NCI-H2196 treated with DMSO at 0.1 percent for 48 hours (cell line): ENCODE data around the gene SARS1.
A peak's percentile ranks its signal among the peaks of the same experiment; 100 is the strongest.

Experiments used
- DNase-seq: peaks from one replicate; lab custom pipeline; 2025; ENCODE audit not compliant: unreplicated experiment; lab: John Stamatoyannopoulos, UW

Gene SARS1

DNA sequence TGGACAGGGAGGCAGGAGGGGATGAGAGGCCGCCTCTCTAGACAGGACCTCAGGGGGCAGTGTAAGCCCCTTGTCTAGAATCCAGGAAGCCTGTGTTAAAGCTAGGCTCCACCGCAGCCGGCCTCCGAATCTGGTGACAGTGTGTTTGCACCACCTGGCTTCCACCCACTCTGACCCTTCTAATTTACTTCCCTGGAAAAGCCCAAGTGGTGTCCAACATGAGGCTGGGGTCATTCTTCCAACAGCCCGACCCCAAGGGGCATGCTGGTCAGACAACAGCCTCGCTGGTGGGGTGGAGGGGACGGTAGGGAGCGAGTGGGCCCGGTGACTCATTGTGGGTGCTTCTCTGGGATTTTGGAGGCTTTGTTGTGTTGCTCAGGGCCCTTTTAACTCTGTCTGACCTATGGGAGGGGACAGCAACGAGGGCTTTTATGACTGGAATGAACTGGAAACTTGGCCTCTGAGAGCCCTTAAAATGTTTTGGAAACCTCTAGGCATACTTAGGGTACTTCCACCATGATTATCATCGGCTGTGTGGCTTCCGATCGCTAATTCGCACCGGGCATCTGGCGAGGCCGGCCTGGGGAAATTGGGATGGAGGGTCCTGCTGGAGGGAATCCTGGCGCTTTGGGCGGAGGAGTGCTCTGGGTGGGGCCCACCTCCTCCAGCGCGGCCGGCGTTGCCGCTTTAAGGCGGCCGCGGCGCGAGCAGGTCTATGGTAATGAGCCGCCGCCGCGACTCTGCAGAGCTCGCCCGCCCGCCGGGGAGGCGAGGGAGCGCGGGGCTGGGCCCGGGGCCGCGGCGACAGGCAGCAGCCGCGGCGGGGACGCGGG, 35.3 kb downstream of the SARS1 start, which contains the start of gene CELSR2:
TSS of gene CELSR2 (plus strand) at position 743 of the 833 bp plus-strand sequence. CDS start 541 bp downstream, outside the sequence.
- peak; percentile 35 for DNase-seq

DNA sequence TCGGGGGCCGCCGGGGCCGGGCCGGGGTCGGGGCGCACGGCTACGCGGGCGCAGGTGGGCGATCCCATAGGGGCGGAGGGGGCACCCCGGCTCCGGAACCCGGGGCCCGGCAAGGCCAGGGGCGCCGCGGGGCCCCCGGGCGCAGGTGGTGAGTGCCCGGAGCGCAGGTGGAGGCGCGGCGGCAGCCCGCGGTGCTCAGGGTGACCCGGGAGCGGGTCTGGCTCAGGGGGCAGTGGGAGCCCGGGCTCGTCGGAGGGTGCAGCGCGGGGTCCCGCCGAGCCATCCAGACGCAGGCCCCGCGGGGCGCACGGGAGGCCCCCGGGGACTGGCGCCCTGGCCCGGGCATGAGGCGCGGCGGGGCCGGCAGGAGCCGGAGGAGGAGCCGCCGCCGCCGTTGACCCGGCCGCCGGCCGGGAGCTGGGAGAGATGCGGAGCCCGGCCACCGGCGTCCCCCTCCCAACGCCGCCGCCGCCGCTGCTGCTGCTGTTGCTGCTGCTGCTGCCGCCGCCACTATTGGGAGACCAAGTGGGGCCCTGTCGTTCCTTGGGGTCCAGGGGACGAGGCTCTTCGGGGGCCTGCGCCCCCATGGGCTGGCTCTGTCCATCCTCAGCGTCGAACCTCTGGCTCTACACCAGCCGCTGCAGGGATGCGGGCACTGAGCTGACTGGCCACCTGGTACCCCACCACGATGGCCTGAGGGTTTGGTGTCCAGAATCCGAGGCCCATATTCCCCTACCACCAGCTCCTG, 36.1 kb downstream of the SARS1 start:
- no peak for DNase-seq

DNA sequence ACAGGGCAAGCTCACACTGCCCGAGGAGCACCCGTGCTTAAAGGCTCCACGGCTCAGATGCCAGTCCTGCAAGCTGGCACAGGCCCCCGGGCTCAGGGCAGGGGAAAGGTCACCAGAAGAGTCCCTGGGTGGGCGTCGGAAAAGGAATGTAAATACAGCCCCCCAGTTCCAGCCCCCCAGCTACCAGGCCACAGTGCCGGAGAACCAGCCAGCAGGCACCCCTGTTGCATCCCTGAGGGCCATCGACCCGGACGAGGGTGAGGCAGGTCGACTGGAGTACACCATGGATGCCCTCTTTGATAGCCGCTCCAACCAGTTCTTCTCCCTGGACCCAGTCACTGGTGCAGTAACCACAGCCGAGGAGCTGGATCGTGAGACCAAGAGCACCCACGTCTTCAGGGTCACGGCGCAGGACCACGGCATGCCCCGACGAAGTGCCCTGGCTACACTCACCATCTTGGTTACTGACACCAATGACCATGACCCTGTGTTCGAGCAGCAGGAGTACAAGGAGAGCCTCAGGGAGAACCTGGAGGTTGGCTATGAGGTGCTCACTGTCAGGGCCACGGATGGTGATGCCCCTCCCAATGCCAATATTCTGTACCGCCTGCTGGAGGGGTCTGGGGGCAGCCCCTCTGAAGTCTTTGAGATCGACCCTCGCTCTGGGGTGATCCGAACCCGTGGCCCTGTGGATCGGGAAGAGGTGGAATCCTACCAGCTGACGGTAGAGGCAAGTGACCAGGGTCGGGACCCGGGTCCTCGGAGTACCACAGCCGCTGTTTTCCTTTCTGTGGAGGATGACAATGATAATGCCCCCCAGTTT, 36.9 kb downstream of the SARS1 start:
- DNase-seq: no peak

DNA sequence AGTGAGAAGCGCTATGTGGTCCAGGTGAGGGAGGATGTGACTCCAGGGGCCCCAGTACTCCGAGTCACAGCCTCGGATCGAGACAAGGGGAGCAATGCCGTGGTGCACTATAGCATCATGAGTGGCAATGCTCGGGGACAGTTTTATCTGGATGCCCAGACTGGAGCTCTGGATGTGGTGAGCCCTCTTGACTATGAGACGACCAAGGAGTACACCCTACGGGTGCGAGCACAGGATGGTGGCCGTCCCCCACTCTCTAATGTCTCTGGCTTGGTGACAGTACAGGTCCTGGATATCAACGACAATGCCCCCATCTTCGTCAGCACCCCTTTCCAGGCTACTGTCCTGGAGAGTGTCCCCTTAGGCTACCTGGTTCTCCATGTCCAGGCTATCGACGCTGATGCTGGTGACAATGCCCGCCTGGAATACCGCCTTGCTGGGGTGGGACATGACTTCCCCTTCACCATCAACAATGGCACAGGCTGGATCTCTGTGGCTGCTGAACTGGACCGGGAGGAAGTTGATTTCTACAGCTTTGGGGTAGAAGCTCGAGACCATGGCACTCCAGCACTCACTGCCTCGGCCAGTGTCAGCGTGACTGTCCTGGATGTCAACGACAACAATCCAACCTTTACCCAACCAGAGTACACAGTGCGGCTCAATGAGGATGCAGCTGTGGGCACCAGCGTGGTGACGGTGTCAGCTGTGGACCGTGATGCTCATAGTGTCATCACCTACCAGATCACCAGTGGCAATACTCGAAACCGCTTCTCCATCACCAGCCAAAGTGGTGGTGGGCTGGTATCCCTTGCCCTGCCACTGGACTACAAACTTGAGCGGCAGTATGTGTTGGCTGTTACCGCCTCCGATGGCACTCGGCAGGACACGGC, 37.8 kb downstream of the SARS1 start:
- DNase-seq: no peak

DNA sequence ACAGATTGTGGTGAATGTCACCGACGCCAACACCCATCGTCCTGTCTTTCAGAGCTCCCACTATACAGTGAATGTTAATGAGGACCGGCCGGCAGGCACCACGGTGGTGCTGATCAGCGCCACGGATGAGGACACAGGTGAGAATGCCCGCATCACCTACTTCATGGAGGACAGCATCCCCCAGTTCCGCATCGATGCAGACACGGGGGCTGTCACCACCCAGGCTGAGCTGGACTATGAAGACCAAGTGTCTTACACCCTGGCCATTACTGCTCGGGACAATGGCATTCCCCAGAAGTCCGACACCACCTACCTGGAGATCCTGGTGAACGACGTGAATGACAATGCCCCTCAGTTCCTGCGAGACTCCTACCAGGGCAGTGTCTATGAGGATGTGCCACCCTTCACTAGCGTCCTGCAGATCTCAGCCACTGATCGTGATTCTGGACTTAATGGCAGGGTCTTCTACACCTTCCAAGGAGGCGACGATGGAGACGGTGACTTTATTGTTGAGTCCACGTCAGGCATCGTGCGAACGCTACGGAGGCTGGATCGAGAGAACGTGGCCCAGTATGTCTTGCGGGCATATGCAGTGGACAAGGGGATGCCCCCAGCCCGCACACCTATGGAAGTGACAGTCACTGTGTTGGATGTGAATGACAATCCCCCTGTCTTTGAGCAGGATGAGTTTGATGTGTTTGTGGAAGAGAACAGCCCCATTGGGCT, 38.6 kb downstream of the SARS1 start:
- no peak for DNase-seq

DNA sequence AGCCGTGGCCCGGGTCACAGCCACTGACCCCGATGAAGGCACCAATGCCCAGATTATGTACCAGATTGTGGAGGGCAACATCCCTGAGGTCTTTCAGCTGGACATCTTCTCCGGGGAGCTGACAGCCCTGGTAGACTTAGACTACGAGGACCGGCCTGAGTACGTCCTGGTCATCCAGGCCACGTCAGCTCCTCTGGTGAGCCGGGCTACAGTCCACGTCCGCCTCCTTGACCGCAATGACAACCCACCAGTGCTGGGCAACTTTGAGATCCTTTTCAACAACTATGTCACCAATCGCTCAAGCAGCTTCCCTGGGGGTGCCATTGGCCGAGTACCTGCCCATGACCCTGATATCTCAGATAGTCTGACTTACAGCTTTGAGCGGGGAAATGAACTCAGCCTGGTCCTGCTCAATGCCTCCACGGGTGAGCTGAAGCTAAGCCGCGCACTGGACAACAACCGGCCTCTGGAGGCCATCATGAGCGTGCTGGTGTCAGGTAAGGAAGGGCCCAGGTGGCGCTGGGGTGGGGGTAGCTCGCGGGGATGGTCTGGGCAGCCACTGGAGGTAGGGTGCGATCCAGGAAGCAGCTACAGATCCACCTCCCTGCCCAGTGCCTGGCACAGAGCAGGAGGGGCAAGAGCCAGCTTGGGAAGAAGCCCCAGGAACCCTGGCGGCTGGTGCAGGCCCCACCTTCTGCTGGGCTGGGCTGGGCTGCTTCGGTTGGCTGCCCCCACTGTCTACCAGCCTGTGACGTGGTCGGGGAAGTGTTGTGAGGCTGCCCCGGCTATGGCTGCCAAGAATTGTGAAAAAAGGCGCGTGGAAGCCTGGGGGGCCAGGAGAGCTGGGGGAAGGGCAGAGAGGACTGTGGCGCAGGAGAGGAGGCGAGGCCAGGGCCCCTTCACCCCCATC, 39.4 kb downstream of the SARS1 start:
- DNase-seq: no peak

DNA sequence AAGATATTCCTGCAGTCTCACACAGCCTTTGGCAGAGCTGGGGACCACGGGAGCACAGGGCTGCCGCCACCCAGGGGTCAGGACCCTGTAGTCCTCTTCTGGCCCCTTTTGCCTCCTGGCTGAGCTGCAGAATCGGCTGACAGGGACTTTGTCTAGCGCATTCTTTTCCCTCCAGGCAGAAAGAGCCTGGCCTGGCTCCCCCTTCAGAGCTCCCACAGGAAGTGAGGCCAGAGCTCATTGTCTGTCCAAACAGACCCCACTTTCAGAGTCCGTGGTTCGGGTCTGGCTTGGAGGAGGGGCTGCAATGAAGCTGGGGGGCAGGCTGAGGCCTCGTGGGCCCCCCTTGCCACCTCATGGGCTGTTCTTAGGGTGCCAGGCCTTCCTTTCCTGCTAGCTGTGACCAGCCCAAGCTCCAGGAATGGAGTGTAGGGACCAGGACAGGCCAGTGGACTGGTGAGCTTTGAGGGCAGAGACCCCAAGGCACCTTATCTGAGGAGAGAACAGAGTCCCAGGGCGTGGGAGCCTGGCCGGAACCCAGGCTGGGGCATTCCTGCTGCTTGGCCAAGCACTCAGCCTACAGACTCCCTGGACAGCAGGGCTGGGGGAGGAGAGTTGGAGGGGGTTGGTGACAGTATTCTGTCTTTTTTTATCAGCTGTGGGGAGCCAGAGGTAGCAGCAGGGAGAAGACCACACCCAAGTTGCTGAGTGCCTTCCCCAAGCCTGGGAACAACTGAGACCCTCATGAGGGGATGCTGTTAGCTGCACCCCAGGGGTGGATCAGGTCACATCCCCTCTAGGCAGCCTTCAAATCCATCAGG, 40.3 kb downstream of the SARS1 start:
- no peak for DNase-seq

DNA sequence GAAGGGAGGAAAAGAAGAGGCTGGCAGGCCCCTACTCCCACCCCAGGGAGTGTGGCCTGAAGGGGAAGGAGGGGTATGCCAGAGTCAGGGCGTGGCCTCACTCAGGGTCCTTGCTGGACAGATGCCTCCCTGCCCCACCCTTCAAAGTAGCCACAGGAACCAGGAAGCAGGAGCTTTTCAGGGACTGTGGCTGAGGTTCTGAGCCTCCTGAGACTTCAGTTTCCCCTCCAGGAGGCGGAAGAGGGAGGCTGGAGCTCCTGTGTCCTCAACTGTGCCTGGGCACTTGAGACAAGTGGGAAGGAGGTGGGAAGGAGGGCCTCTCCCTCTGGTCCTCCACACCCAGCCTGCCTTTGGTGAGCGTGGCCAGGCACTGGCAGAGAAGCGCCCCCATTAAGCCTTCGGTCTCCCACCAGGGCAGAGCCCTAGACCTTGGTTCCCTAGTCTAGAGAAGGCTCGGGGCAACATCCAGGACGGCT, 40.9 kb downstream of the SARS1 start:
- no peak for DNase-seq

DNA sequence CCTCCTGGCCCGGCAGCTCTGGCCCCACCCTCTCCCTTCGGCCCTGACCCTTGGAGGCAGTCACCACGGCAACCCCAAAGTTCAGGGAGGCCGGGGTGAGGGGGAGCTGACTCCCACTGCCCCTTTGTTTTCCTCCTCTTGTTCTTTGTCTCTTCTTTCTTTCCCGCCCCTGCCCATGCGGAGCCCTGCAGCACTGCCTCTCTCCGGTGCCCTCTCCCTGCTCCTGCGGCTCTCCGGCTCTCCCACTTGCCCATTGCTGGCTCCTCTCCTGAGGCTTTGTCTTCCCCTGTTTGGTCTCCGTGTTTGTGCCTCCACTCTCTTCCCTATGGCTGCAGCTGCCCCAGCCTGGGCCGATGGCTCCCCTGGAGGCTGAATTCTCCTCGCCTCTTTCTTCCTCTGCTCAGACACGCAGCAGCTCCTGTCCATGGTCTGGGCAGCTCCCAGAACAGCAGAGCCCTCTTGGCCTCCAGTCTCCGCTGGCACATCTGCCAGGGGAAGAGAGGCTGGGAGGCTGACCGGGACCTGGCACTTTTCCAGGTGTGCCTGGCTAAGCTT, 41.5 kb downstream of the SARS1 start:
- no peak for DNase-seq

DNA sequence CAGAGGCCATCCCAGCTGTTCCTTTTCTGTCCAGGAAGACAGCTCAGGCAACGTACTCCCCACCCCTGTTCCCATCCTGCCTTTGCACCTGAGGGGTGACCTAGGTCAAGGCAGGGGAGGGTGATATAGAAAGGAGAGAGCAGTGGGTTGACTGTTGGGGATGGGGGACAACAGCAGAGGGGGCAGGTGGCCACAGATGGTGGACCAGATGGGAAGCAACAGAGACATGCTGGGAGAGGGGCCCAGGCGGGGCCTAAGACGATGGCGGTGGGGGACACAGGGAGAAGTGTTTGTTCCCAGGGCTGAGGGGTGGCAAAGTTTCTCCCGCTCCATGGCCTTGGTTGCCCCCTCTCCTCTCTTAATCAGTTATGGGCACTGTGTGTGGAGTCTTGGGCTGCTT, 42.0 kb downstream of the SARS1 start:
- DNase-seq: no peak

DNA sequence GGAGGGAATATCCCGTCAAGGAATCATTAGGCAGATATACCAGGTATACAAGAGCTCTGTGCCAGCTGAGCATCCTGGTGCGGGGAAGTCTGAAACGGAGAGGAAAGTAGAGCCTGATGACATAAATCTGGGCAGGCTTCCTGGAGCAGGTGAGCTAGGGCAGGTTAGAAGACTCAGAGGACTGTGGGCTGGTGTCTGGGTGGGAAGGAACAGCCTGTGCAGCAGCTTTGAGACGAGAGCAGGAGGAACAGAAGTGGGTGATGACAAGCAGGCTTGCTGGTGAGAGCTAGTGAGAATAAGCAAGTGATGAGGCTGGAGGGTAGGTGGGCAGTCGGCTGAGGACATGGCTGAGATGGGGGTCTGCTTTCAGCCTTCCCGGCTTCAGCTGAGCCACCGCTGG, 42.4 kb downstream of the SARS1 start:
- DNase-seq: no peak

DNA sequence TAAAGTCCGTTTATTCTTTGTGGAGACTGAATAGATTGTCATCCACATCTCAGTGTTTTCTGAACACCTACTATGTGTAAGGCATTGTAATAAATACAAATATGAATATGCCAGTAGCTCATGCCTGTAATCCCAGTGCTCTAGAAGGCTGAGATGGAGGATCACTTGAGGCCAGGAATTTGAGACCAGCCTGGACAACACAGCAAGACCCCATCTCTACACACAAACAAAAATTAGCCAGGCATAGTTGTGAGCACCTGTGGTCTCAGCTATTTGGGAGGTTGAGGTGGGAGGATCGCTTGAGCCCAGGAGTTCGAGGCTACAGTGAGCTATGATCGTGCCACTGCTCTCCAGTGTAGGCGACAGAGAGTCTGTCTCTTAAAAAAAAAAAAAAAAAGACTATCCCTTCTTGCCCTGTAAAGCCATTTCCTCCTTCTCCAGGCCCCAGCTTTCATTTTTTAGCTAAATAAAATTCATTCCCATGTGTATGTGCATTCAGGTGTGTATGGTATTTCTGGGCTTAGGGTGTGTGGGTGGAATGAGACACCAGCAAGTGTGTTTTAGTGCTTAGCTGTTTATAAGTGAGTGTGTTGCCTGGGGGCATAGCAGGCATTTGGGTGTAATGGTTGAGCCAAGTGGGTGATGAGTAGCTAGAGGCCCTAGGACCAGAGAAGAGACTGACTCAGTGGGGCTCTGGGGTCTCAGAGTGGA, 43.4 kb downstream of the SARS1 start:
- DNase-seq: no peak

DNA sequence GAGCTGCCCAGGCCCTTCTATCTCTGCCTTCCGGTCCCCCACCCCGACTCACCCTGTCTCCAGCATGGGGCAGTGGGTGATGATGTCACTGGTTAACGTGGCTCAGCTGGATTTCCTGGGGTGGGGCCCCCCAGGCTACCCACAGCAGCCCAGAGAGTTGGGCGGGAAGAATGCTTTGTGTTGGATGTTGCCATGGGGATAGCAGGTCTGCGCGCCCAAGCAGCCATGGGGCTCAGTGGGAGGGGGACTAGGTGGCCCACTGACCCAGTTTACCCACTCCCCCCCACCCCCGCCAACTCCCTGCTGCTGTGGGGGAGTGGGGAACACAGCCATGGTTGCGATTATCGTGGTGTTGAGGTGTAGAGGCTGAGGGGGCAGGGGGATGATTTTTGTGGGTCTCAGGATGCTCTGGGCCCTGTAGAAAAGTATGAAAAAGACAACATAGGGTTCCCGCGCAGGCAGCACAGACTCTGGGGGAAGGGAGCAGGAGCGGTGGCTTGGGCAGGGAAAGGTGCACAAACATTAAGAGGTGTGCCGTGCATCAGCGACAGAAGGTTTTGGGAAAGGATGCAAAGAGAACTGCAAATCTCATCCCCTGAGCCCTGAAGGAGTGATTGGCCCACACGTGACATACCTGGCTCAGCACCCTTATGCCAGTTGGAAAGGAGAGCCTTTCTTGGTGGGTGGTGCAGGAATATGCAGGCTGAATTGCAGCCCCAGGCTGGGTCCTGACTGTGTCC, 44.1 kb downstream of the SARS1 start:
- no peak for DNase-seq

DNA sequence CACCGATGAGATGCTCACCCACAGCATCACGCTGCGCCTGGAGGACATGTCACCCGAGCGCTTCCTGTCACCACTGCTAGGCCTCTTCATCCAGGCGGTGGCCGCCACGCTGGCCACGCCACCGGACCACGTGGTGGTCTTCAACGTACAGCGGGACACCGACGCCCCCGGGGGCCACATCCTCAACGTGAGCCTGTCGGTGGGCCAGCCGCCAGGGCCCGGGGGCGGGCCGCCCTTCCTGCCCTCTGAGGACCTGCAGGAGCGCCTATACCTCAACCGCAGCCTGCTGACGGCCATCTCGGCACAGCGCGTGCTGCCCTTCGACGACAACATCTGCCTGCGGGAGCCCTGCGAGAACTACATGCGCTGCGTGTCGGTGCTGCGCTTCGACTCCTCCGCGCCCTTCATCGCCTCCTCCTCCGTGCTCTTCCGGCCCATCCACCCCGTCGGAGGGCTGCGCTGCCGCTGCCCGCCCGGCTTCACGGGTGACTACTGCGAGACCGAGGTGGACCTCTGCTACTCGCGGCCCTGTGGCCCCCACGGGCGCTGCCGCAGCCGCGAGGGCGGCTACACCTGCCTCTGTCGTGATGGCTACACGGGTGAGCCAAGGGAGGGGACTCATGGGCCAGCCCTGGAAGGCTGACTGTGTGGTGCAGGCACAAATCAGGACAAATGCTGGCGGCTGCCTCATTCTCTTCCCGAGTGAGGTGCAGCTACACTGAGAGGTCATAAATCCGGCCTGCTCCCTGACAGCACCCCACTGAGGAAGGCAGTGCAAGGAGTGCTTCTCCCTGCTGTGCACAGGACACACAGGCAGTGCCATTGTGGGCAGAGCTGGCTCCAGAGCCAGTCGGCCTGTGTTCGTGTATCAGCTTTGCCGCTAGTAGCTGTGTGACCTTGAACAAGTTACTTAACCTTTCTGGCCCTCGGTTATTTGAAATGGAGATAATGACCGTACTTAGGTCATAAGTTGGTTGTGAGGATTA, 45.1 kb downstream of the SARS1 start:
- DNase-seq: no peak
